Gastroesophageal sphincter (tissue), 4 donors: ENCODE results near the gene TSPAN6. TPM values are rescaled to one million over a fixed set of nuclear protein-coding genes. Genes with fewer than 3 reads are reported as not detected.

Experiments used
- ATAC-seq: fragments of 150-250 bp; one replicate; pipeline ENCODE4 v1.9.1; 2016; ENCODE audit warnings: mild to moderate bottlenecking, moderate library complexity
- H3K27ac ChIP-seq, 4 donors: fragments of 200-600 bp; sonication (generic) in 3 of 4; 1 replicate in 3 of 4; 2 replicates in 1 of 4; pipeline ENCODE4 v1.5.1; 2016 to 2019
- H3K27me3 ChIP-seq: fragments of 200-600 bp; sonication (generic); one replicate; pipeline ENCODE4 v1.5.1; 2019
- H3K36me3 ChIP-seq, 2 donors: fragments of 200-600 bp; sonication (generic); one replicate each; pipeline ENCODE4 v1.5.1; 2019; ENCODE audit warnings: control low read depth in 1 of 2
- H3K4me1 ChIP-seq, 3 donors: fragments of 200-600 bp; sonication (generic); 1 replicate in 2 of 3; 2 replicates in 1 of 3; pipeline ENCODE4 v1.5.1; 2016 to 2019; ENCODE audit warnings: control low read depth in 2 of 3
- H3K4me3 ChIP-seq, 2 donors: fragments of 200-600 bp; sonication (generic); one replicate each; pipeline ENCODE4 v1.5.1; 2019; ENCODE audit warnings: mild to moderate bottlenecking in 1 of 2, moderate library complexity in 1 of 2
- H3K9me3 ChIP-seq, 3 donors: fragments of 200-600 bp; sonication (generic); one replicate each; pipeline ENCODE4 v1.5.1; 2017 to 2019; ENCODE audit warnings: control low read depth in 2 of 3
- EP300 ChIP-seq: sonication (generic); formaldehyde crosslinking; IDR thresholded peaks from one replicate; pipeline ENCODE4 v1.6.1; 2017; ENCODE audit warnings: antibody characterized with exemption, mild to moderate bottlenecking
- POLR2A ChIP-seq, 2 donors: fragments of 450-650 bp; IDR thresholded peaks; one replicate each; pipeline ENCODE4 v1.6.1; 2017; ENCODE audit warnings: antibody characterized with exemption in 2 of 2, mild to moderate bottlenecking in 2 of 2, moderate library complexity in 1 of 2
- POLR2AphosphoS5 ChIP-seq: sonication (generic); formaldehyde crosslinking; IDR thresholded peaks from one replicate; pipeline ENCODE4 v1.6.1; 2017; ENCODE audit warnings: antibody characterized with exemption
- WGBS, 2 donors: methylation state at CpG; one replicate each; pipeline ENCODE4 v1.1.5; 2018; ENCODE audit warnings: low coverage in 1 of 2; 5-methylcytosine and 5-hydroxymethylcytosine counted together
- total RNA-seq, 4 donors: library from RNA; depleted of rRNA; stranded (reverse); fragments of >200 nt; gene quantifications; one replicate each; pipeline ENCODE4 v1.1.0, GENCODE V29; 2016
- TF ChIP-seq, protein P1 (sequence below), 4 experiments: fragments of 200-600 bp in 2 of 4; fragments of 450-650 bp in 2 of 4; sonication (generic) in 1 of 4; IDR thresholded peaks; one replicate each; pipeline ENCODE4 v1.5.1; 2017 to 2019; ENCODE audit warnings: antibody characterized with exemption in 4 of 4, mild to moderate bottlenecking in 2 of 4, moderate library complexity in 2 of 4

The TSPAN6 gene
- total RNA-seq, 4 donors from 2014 or later: 6.4 to 16.2 (median 8.5) TPM

GRCh38 chrX:100609591-100609990 is 27.0 kb downstream of the TSPAN6 start:
- H3K27me3 ChIP-seq: no peaks in the 10 kb centered on the region
- no peak overlapping the region for H3K27ac ChIP-seq
- H3K36me3 ChIP-seq: no peaks in the 10 kb centered on the region
- H3K4me3 ChIP-seq: no peak overlapping the region
- no peaks in the 10 kb centered on the region for H3K9me3 ChIP-seq
- H3K4me1 ChIP-seq: no peaks in the 10 kb centered on the region
- WGBS, 2 donors: 17 to 29% methylated on average over 1 of the region's 1 CpG
- ATAC-seq: no peak
- TF ChIP-seq POLR2A (IDR thresholded peaks at IDR 0.05) (no peak), POLR2AphosphoS5 (no peak), EP300 (no peak)
- TF ChIP-seq, protein P1, sequence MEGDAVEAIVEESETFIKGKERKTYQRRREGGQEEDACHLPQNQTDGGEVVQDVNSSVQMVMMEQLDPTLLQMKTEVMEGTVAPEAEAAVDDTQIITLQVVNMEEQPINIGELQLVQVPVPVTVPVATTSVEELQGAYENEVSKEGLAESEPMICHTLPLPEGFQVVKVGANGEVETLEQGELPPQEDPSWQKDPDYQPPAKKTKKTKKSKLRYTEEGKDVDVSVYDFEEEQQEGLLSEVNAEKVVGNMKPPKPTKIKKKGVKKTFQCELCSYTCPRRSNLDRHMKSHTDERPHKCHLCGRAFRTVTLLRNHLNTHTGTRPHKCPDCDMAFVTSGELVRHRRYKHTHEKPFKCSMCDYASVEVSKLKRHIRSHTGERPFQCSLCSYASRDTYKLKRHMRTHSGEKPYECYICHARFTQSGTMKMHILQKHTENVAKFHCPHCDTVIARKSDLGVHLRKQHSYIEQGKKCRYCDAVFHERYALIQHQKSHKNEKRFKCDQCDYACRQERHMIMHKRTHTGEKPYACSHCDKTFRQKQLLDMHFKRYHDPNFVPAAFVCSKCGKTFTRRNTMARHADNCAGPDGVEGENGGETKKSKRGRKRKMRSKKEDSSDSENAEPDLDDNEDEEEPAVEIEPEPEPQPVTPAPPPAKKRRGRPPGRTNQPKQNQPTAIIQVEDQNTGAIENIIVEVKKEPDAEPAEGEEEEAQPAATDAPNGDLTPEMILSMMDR (IDR thresholded peaks at IDR 0.05): peak in 1 of 4 experiments; percentile 18

- Histone ChIP-seq H3K36me3 (no peaks in the 10 kb centered on the region), H3K27ac (no peak overlapping the region), H3K27me3 (no peaks in the 10 kb centered on the region), H3K9me3 (no peaks in the 10 kb centered on the region), H3K4me3 (no peak overlapping the region), H3K4me1 (no peaks in the 10 kb centered on the region)
- ATAC-seq: no peak
- TF ChIP-seq POLR2AphosphoS5: no peak
- TF ChIP-seq POLR2A (IDR thresholded peaks at IDR 0.05): no peak
- TF ChIP-seq, protein P1 (IDR thresholded peaks at IDR 0.05): no peak
- TF ChIP-seq EP300: no peak
- WGBS, 2 donors: 71% methylated on average over 1 of the region's 1 CpG; no CpG with 5 or more reads in 1 of the 2 donors
These were observed 29.9 kb downstream of the TSPAN6 start for GRCh38 chrX:100606753-100607152.

DNA sequence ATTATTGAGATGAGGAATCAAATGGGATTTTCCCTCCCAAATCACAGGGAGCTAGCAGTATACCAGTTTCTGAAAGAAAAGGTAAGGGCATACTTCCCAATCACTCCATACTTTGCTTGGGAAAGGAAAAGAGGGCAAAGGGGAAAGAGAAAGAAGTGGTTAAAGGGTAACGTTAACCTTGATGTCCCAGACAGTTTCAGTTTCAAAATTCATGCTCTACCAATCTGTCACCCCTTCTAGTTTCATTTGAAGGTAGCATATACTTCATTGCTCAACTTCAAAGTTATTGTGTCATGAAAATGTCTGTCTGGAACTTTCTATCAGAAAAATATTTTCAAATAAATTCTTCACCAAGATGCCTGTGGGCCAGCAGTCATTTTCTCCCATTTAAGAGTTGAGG is 35.8 kb downstream of the TSPAN6 start:
- no peaks in the 10 kb centered on the region for H3K27me3 ChIP-seq
- H3K36me3 ChIP-seq: no peaks in the 10 kb centered on the region
- TF ChIP-seq, protein P1 (IDR thresholded peaks at IDR 0.05): no peak
- no peak for TF ChIP-seq EP300
- no peak for TF ChIP-seq POLR2A (IDR thresholded peaks at IDR 0.05)
- no peak for TF ChIP-seq POLR2AphosphoS5
- ATAC-seq: no peak
- H3K9me3 ChIP-seq: no peaks in the 10 kb centered on the region
- WGBS, 2 donors: 53 to 58% methylated on average over 1 of the region's 1 CpG
- H3K4me3 ChIP-seq: no peak overlapping the region
- no peak overlapping the region for H3K27ac ChIP-seq
- no peaks in the 10 kb centered on the region for H3K4me1 ChIP-seq

DNA sequence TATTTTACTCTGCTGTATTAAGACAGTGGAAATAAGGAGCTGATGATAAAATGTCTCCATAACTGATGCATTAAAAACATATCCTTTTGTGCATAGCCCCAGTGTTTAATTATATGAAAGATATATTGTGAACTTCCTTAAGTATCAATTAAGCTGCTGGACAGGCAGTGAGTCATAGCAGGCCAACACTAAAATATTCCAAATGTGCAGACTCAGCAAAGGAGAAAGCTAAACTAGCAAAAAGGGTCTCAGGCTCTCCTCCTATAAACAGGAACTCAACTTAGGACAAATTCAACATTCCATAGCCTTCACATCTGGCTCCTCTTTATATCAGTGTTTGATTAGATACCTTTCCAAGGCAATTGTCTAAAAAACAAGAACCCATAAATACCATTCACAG is 36.3 kb downstream of the TSPAN6 start:
- no peak overlapping the region for H3K27ac ChIP-seq
- H3K9me3 ChIP-seq: no peaks in the 10 kb centered on the region
- no peak for ATAC-seq
- no peak overlapping the region for H3K4me3 ChIP-seq
- H3K4me1 ChIP-seq: no peaks in the 10 kb centered on the region
- TF ChIP-seq POLR2A (IDR thresholded peaks at IDR 0.05): no peak
- no peak for TF ChIP-seq POLR2AphosphoS5
- TF ChIP-seq, protein P1 (IDR thresholded peaks at IDR 0.05): no peak
- no peak for TF ChIP-seq EP300
- H3K27me3 ChIP-seq: no peaks in the 10 kb centered on the region
- no peaks in the 10 kb centered on the region for H3K36me3 ChIP-seq

- no peaks in the 10 kb centered on the region for H3K4me1 ChIP-seq
- no peaks in the 10 kb centered on the region for H3K9me3 ChIP-seq
- H3K27me3 ChIP-seq: no peaks in the 10 kb centered on the region
- H3K4me3 ChIP-seq: no peak overlapping the region
- no peak overlapping the region for H3K27ac ChIP-seq
- WGBS, 2 donors: 60% methylated on average over 7 of the region's 9 CpGs; no CpG with 5 or more reads in 1 of the 2 donors
- no peak for ATAC-seq
- TF ChIP-seq EP300 (no peak), POLR2AphosphoS5 (no peak), POLR2A (IDR thresholded peaks at IDR 0.05) (no peak)
- TF ChIP-seq, protein P1 (IDR thresholded peaks at IDR 0.05): no peak
- no peaks in the 10 kb centered on the region for H3K36me3 ChIP-seq
These were observed 37.1 kb downstream of the TSPAN6 start for GRCh38 chrX:100599456-100599855.
